Natural killer cell (primary cell): Measurements from ENCODE around the gene MRPS9. TPM values are rescaled to one million over a fixed set of nuclear protein-coding genes. Genes with fewer than 3 reads are reported as not detected.
A peak's percentile ranks its signal among the peaks of the same experiment; 100 is the strongest.

Source experiments
- ATAC-seq, 3 donors: fragments of 150-1000 bp in 2 of 3; fragments of 200-7000 bp in 1 of 3; cut with Tn5 transposase; 1 replicate in 1 of 3; 2 replicates in 2 of 3; pipeline ENCODE4 v1.10.0; 2021; ENCODE audit warnings: mild to moderate bottlenecking in 2 of 3, moderate library complexity in 2 of 3
- DNase-seq, 2 donors: peaks; one replicate each; pipeline versions ENCODE4 v3.0.0 to v3.0.0-alpha.2; 2013 to 2021; ENCODE audit warnings: mixed read lengths in 1 of 2
- H3K27ac ChIP-seq: one replicate; pipeline ENCODE4 v1.5.1; 2013; ENCODE audit warnings: mild to moderate bottlenecking, low read length
- H3K27me3 ChIP-seq: one replicate; pipeline ENCODE4 v1.6.1; 2013; ENCODE audit warnings: low read length; ENCODE audit not compliant: control insufficient read depth, insufficient read depth
- H3K36me3 ChIP-seq: one replicate; pipeline ENCODE4 v1.6.1; 2013; ENCODE audit warnings: low read length; ENCODE audit not compliant: control insufficient read depth, insufficient read depth
- H3K4me1 ChIP-seq: one replicate; pipeline ENCODE4 v1.6.1; 2013; ENCODE audit warnings: low read length; ENCODE audit not compliant: control insufficient read depth, insufficient read depth
- H3K4me3 ChIP-seq: one replicate; pipeline ENCODE4 v1.5.1; 2013; ENCODE audit warnings: low read length
- H3K9me3 ChIP-seq: one replicate; pipeline ENCODE4 v1.6.1; 2013; ENCODE audit warnings: low read length; ENCODE audit not compliant: control insufficient read depth, insufficient read depth
- H3K27ac Mint-ChIP-seq, 2 donors: one replicate each; pipeline ENCODE4 v1.8.0; 2022; ENCODE audit warnings: mild to moderate bottlenecking in 2 of 2, mixed read lengths in 2 of 2, moderate library complexity in 1 of 2
- H3K27me3 Mint-ChIP-seq, 2 donors: one replicate each; pipeline ENCODE4 v1.8.0; 2022; ENCODE audit warnings: low read depth in 2 of 2, mixed read lengths in 2 of 2
- H3K36me3 Mint-ChIP-seq: one replicate; pipeline ENCODE4 v1.8.0; 2022; ENCODE audit warnings: mixed read lengths
- H3K4me1 Mint-ChIP-seq, 2 donors: one replicate each; pipeline ENCODE4 v1.8.0; 2022; ENCODE audit warnings: mixed read lengths in 2 of 2
- H3K4me3 Mint-ChIP-seq: one replicate; pipeline ENCODE4 v1.8.0; 2022; ENCODE audit warnings: mild to moderate bottlenecking, moderate library complexity, mixed read lengths
- H3K9me3 Mint-ChIP-seq, 2 donors: one replicate each; pipeline ENCODE4 v1.8.0; 2022; ENCODE audit warnings: mixed read lengths in 2 of 2
- WGBS: methylation state at CpG from one replicate; pipeline ENCODE4 v1.1.7; 2013; ENCODE audit warnings: missing lambda C conversion rate; ENCODE audit not compliant: insufficient coverage; 5-methylcytosine and 5-hydroxymethylcytosine counted together
- intact Hi-C: fragments of 100-400 bp; cut with micrococcal nuclease; formaldehyde crosslinking; loops from one replicate; pipeline ENCODE4 v1.14.2; 2022
- total RNA-seq, 4 donors: library from RNA; stranded (reverse); fragments of 120-200 nt in 1 of 4; gene quantifications; one replicate each; pipeline versions ENCODE4 v1.2.3 to v1.2.4, GENCODE V29; 2013 to 2022
- TF ChIP-seq, protein P1 (sequence below): fragments of 200-600 bp; IDR thresholded peaks from one replicate; pipeline ENCODE4 v1.8.0; 2022; ENCODE audit warnings: antibody characterized with exemption

Gene MRPS9
- total RNA-seq, 3 donors from 2014 or later (not counting 1 experiment from before 2014, with no cell fraction given) = 17.5 to 25.0 (median 19.2) TPM

DNA sequence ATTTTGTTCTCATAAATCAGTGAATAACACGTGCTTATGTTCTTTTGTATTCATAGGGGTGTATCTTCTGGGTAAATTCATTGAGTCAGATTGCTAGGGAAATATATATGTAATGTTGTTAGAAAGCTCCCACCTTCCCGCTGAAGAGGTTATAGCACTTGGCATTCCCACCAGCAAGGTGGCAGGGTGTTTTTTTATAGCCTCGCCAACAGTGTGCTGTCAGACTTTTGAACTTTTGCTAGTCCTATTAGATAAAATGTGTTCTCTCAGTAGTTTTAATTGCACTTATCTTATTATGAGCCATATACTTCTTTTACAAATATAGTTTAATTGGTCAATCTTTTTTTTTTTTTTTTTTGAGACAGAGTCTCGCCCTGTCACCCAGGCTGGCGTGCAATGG, 31.0 kb downstream of the MRPS9 start:
- intact Hi-C loops = no loop called here
- 93% methylated on average over 4 of the region's 5 CpGs for WGBS
- Mint-ChIP-seq H3K36me3 (no peaks in the 10 kb centered on the region), H3K9me3 (no peaks in the 10 kb centered on the region), H3K27ac (peak overlapping the region in 1 of 2 donors; percentile 8), H3K4me3 (no peak overlapping the region), H3K4me1 (peaks cover 61 to 64% of the 10 kb centered on the region in 2 donors), H3K27me3 (no peaks in the 10 kb centered on the region)
- H3K27ac ChIP-seq = no peak overlapping the region
- H3K36me3 ChIP-seq = peaks cover 4% of the 10 kb centered on the region
- TF ChIP-seq, protein P1, sequence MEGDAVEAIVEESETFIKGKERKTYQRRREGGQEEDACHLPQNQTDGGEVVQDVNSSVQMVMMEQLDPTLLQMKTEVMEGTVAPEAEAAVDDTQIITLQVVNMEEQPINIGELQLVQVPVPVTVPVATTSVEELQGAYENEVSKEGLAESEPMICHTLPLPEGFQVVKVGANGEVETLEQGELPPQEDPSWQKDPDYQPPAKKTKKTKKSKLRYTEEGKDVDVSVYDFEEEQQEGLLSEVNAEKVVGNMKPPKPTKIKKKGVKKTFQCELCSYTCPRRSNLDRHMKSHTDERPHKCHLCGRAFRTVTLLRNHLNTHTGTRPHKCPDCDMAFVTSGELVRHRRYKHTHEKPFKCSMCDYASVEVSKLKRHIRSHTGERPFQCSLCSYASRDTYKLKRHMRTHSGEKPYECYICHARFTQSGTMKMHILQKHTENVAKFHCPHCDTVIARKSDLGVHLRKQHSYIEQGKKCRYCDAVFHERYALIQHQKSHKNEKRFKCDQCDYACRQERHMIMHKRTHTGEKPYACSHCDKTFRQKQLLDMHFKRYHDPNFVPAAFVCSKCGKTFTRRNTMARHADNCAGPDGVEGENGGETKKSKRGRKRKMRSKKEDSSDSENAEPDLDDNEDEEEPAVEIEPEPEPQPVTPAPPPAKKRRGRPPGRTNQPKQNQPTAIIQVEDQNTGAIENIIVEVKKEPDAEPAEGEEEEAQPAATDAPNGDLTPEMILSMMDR = no peak
- H3K4me3 ChIP-seq = no peak overlapping the region
- no peak for DNase-seq
- ATAC-seq = no peak
- no peaks in the 10 kb centered on the region for H3K9me3 ChIP-seq
- H3K27me3 ChIP-seq = no peaks in the 10 kb centered on the region
- H3K4me1 ChIP-seq = peaks cover 16% of the 10 kb centered on the region

DNA sequence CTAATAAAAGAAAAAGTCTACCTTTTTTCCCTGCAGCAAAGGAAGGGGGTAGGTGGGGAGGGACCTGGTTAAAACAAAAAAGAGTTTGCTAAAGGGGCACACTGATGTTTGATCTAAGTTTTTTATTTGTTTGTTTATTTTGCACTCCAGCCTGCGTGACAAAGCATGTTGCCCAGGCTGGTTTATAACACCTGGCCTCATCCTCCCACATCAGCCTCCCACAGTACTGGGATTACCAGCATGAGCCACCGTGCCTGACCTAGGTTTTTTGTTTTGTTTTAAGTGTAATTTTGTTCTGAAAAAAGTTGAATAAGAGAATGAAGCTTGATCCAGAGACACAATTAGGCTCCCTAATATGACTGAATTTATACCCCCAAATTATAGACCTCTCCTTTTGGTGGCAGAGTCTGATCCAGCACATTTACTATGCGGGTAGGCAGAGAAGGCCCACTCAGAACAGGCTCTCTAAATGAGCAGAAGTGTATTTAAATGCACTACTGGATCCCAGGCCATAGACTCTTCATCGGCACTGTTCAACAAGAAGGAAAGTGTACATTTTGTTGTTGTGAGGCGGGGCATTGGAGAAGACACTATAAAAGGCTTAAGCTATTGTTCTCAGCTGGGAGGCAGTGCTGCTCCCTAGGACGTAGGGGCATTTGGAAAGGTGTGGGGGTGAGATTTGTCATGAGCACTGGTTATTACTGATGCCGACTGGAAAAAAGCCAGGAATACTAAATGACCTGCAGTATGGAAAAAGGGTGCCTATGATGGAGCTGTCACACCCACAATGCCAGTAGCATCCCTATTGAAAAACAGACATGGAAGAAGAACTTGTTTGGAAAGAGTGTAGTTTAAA, 32.4 kb downstream of the MRPS9 start:
- H3K4me3 ChIP-seq = no peak overlapping the region
- H3K27ac Mint-ChIP-seq = peak overlapping the region; percentile 77 to 85
- 85% methylated on average over 6 of the region's 7 CpGs for WGBS
- no peaks in the 10 kb centered on the region for H3K27me3 Mint-ChIP-seq
- no peaks in the 10 kb centered on the region for H3K36me3 Mint-ChIP-seq
- H3K4me1 ChIP-seq = peaks cover 24% of the 10 kb centered on the region
- peaks cover 63 to 65% of the 10 kb centered on the region in 2 donors for H3K4me1 Mint-ChIP-seq
- TF ChIP-seq, protein P1 = no peak
- peaks cover 4% of the 10 kb centered on the region for H3K36me3 ChIP-seq
- no peaks in the 10 kb centered on the region for H3K9me3 ChIP-seq
- peak overlapping the region; percentile 55 for H3K4me3 Mint-ChIP-seq
- no peaks in the 10 kb centered on the region for H3K9me3 Mint-ChIP-seq
- intact Hi-C loops = loop anchor here (5.0 to 10.0 kb wide), 2 partner anchors 215 to 727 kb away; partner anchors contain the start of gene POU3F3
- ATAC-seq = no peak
- H3K27ac ChIP-seq = peak overlapping the region; percentile 77
- H3K27me3 ChIP-seq = no peaks in the 10 kb centered on the region
- no peak for DNase-seq

DNA sequence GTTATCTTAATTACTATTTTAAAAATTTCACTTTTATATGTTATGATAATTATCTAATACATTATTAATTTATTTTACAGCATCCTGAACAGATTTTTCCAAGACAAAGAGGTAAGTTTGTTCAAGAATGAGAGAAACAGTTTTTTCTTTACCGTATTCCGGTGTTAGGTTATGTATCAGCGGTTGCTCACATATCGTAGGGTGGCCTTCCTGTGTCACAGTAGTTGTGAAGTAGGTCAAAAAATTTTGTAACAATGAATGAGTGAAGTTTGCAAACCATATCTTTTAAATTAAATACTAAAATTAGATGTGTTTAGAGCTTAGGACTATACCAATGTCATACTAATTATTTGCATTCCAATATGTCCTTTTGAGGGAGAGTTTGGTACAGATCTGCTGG, 33.5 kb downstream of the MRPS9 start:
- peak in 1 of 2 donors; percentile 32 for DNase-seq
- peak; percentile 75 to 88 (median 81) for ATAC-seq
- no peaks in the 10 kb centered on the region for H3K36me3 Mint-ChIP-seq

More for the DNA sequence above, 33.5 kb downstream of the MRPS9 start:
- H3K4me3 ChIP-seq = no peak overlapping the region
- Mint-ChIP-seq H3K4me1 (peaks cover 61 to 62% of the 10 kb centered on the region in 2 donors), H3K4me3 (peak overlapping the region; percentile 77), H3K27me3 (no peaks in the 10 kb centered on the region), H3K27ac (peak overlapping the region; percentile 77 to 85), H3K9me3 (no peaks in the 10 kb centered on the region)
- 57% methylated on average over 4 of the region's 4 CpGs for WGBS
- peaks cover 4% of the 10 kb centered on the region for H3K36me3 ChIP-seq
- TF ChIP-seq, protein P1 = no peak
- no peaks in the 10 kb centered on the region for H3K9me3 ChIP-seq
- H3K4me1 ChIP-seq = peaks cover 25% of the 10 kb centered on the region
- H3K27me3 ChIP-seq = no peaks in the 10 kb centered on the region
- peak overlapping the region; percentile 77 for H3K27ac ChIP-seq
- intact Hi-C loops = loop anchor here (5.0 to 10.0 kb wide), 2 partner anchors 217 to 726 kb away; partner anchors contain the start of gene POU3F3
